GM21360 (cell line): ENCODE measurements around the gene ABCB4.

ENCODE experiments used
- ATAC-seq: cut with Tn5 transposase; IDR thresholded peaks from one replicate; pipeline ENCODE4 v1.9.1; 2021; ENCODE audit warnings: mild to moderate bottlenecking, moderate library complexity; ENCODE audit not compliant: unreplicated experiment

The ABCB4 gene

DNA sequence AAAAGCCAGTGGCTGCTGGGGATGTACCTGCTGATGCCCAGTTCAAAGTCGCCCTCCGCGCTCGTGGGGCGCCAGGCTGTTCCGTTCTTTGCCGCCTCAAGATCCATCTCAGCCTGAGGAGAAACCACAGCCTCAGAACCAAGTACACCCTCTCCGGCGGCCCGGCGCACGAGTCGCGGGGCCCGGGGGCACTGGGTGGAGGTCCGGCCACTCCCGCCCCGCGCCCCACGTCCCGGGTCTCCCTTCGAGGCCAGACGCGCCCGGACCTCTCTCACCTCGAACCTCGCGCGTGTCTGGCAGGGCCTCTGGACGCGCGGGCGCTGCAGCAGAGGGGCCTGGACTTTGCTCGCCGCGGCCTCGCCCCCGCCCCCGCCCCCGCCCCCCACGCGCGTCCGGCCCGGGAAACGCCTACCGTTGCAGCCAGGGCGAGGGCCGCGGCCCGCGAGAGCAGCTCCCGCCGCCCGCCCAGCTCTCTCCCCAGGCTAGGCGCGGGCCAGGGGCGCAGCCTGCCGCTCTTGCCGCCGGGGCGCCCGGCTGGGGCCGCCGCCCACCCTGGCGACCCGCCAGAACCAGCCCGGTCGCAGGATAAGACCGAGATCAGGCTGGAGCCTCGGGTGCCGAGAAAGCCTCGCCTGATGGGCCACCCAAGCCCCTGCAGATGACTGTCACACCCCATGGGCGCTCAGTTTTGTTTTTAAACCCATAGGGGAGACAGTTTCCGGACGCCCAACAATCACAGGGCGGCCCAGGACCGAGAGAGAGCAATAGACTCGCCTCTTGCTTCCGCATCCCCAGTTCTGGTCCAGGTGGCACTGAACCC, at the start of gene ABCB4:
Gene ABCB4 (minus strand): TSS at position 322 of the 820 bp plus-strand sequence. CDS start 215 bp downstream, at position 107.
- ATAC-seq, result no peak

- ATAC-seq, result no peak
Measured at GRCh38 chr7:87518735-87519134, 43.3 kb upstream of the ABCB4 start.

DNA sequence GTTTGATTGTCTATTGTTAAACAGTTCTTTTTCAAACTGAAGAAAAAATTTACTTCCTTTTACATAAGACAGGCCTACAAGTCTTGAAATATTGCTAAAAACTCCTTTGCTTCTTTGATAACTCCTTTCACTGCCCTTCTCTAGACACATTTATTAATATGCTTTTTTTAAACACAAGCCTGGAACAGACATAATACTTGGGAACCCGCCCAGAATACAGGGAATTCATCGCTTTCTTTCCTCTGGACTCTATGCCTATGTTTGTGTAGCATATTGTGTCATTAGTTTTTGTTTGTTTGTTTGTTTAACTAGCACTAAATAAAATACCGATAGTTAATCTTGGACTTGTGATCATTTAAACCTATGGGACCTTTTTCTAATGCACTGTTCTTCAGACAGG, 42.4 kb upstream of the ABCB4 start:
- ATAC-seq, result no peak

DNA sequence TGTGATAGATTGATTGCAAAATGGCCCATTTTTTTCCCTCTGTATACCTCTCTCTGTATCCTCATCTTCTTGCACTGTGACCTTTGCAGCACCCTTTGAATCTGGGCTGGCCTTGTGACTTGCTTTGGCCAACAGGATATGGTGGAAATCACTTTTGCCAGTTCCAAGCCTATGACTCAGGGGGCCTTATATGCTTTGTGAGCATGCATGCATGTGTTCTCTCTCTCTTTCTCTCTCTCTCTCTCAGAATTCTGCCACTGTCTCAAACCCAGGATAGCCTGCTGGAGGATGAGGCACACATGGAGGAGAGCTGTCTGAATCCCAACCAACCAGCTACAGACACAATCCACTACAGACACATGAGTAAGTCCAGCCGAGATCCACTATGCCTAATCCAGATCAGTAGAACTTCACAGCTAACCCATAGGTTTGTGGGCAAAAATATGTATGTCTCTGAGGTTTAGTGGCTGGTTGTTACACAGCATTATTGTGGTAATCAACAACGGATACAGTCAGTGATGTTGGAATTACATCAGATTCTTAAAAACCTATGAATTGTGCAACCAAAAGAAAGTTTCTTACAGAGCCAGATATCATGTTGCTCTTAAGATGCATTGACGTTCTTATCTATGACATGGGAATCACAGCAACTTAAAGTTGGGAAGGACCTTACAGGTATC, 41.8 kb upstream of the ABCB4 start:
- no peak for ATAC-seq

DNA sequence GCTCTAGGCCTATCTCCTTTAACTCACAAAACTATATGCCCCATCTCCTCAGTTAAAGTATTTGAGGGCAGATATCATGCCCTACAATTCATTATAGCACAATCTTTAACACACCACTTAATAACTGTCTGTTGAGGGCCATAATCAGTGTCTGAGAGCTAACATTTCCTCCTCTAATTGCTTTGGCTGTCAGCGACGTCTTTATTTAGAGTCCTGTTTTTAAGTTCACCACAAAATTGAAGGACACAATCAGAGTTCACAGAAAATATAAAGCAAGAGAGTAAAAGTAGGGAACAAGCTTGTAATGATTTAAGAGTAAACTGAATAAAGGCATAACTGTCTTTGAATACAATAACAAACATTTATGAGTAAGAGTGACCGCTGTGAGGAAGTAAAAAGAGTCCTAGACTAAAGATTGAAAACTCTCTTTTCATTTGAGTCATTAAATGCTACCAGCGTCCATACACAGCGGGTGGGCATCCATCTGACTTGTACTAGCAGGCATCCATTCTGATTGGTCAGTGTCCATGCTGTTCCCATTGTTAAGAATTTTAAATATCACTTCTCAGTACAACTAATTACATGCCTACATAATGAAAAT, 38.4 kb upstream of the ABCB4 start:
- ATAC-seq, result no peak

- no peak for ATAC-seq
Measured at GRCh38 chr7:87512906-87513305, 37.4 kb upstream of the ABCB4 start.

DNA sequence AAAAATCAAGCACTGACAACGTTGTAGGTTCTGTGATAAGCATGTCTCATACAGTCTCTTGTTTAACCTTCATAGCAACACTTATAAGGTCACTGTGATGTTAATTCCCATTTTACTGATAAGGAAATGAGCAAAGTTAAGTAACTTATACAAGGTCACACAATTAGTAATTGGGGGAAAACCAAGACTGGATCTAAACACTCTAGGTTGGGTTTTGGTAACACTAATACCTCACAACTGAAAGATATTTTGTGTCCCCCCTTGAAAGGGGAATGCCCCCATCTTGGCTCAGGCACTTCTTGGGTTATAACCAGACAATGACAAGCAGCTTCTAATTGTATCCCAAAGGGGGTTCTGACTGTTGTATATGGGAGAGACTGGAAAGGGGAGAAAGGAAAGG, 36.0 kb upstream of the ABCB4 start:
- ATAC-seq, result no peak

- no peak for ATAC-seq
Measured at GRCh38 chr7:87510411-87510875, 35.0 kb upstream of the ABCB4 start.

DNA sequence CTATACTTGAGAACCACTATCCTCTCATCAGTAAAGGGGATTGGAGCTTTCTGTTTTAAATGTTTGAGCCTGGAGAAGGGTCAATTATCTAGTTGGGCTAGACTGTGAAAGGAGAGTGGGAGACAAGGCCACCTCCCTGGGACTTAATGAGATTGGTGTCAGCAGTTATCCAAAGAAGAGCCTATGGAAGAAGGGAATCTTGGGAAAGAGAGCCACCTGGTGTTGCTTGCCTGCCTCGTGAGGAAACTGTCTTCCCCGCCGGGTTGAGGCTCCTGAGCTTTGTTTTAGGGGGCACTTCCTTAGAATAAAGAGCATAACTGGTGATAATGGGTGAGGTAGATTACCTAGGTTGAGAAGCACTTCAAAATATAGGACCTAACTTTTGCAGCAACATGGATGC, 32.0 kb upstream of the ABCB4 start:
- ATAC-seq, result no peak

DNA sequence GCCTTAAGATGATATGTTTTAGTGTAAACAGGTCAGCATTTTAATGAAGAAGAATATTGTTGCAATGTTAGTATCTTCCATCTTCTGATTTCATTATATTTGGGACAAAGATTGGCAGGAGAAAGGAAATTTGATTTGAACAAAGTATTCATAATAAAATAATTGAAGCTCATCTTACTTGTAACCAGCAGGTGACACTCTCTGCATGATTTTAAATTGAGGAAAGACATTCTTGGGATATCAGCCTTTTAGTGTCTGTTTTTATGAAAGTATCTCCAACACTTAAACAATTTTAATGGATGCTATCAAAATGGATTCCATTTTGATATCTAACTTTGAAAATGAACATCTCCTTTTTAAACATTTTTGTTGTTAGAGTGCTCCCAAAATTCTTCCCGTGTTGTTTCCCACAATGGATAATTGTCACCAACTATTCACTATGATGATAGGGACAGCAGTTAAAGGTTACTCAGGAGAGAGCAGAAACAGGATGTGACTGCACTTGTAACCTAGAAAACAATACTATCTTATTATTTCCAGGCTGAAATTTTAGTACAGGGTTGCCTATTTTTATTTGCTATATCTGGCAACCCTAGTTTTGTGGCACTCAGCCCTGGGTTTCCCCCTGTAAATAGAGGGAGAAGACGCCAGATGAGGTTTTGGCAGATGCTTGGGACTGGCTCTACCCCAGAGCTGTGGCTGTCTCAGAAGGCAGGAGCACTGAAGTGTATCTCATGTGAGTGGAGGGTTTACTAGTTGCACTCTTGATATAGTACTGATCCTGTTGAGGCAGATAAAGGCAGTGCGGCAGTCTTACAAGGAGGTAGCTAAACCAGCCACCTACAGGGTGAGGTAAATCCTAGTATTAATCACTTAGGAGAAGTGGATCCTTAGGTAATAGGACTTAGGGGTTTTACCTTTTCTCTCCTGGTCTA, 31.0 kb upstream of the ABCB4 start:
- ATAC-seq, result no peak

- ATAC-seq, result no peak
Measured at GRCh38 chr7:87505557-87506245, 30.2 kb upstream of the ABCB4 start.

GRCh38 chr7:87505122-87505521, 29.6 kb upstream of the ABCB4 start:
- ATAC-seq, result no peak

GRCh38 chr7:87499494-87499893, 24.0 kb upstream of the ABCB4 start:
- ATAC-seq, result no peak

GRCh38 chr7:87498893-87499292, 23.4 kb upstream of the ABCB4 start:
- no peak for ATAC-seq

DNA sequence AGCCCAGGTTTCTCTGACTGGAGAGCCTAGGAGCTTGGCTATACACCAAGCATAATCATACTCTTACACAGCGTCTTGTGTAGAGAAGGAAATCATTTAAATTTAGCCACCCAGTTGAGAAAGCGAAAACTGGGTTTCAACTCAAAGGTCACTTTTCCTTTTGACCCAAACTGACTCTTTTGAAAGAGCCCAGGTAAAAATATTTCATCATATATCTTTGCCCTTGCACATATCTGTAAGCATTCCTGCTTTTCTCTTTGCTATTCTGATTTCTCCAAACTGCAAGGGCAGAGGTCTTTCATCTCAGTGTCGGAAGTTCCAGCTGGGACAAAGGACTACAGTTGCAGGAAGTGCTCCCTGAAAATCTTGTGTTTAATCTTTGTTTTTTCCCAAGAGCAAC, 22.0 kb upstream of the ABCB4 start:
- no peak for ATAC-seq

- ATAC-seq, result no peak
Measured at GRCh38 chr7:87495366-87495765, 19.9 kb upstream of the ABCB4 start.

- no peak for ATAC-seq
Measured at GRCh38 chr7:87494454-87494853, 19.0 kb upstream of the ABCB4 start.

GRCh38 chr7:87483131-87483530, 7.7 kb upstream of the ABCB4 start:
- ATAC-seq, result no peak

GRCh38 chr7:87482115-87482514, 6.6 kb upstream of the ABCB4 start:
- ATAC-seq, result no peak

DNA sequence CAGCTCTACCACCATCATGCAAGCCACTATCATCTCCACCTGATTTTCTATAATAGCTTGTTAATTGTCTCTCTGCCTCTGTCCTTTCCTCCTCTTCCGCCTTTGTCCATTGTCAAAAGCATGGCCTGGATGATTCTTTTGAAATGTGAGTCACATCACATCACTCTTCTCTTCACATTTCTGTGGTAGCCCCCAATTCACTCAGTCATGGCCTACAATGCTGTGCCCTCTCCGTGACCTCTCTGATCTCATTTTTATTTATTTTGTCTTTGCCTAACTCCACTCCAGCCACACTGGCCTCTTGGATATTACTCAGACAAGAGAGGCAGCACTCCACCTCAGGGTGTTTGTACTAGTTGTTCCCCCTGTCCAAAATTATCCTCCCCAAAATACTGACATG, 4.9 kb upstream of the ABCB4 start:
- no peak for ATAC-seq
